AG04450 (cell line): ENCODE data around the gene UBFD1. TPM values are rescaled to one million over a fixed set of nuclear protein-coding genes. Genes with fewer than 3 reads are reported as not detected.

Experiments used
- CTCF ChIA-PET: fragments of 300-600, 350-600 bp; formaldehyde crosslinking; extraction: SDS; loops from one replicate; lab custom pipeline; 2022; ENCODE audit warnings: antibody characterized with exemption, inconsistent platforms; lab: Charles Lee
- POLR2A ChIA-PET: fragments of 350-600 bp; formaldehyde crosslinking; extraction: SDS; loops from one replicate; lab custom pipeline; 2021; ENCODE audit warnings: antibody characterized with exemption, inconsistent platforms; lab: Yijun Ruan, JAX
- DNase-seq: peaks from one replicate; pipeline ENCODE4 v3.0.0-alpha.2; 2011; ENCODE audit warnings: low read depth, low spot score
- H3K27ac ChIP-seq: one replicate; pipeline ENCODE4 v1.5.1; 2012; ENCODE audit warnings: low read depth, low read length, control low read depth
- H3K27me3 ChIP-seq: one replicate; pipeline ENCODE4 v1.6.0; 2012; ENCODE audit warnings: low read length; ENCODE audit not compliant: control insufficient read depth, insufficient read depth
- H3K4me3 ChIP-seq: 2 replicates; pipeline ENCODE4 v1.5.1; 2011; ENCODE audit warnings: mild to moderate bottlenecking, low read depth, low read length, control low read depth
- H3K9me3 ChIP-seq: 2 replicates; pipeline ENCODE4 v1.5.1; 2012; ENCODE audit warnings: low read length; ENCODE audit not compliant: control insufficient read depth, insufficient read depth
- CTCF ChIP-seq: IDR thresholded peaks from 2 replicates; pipeline ENCODE4 v1.5.1; 2011; ENCODE audit warnings: low read depth, low read length, control low read depth, inconsistent platforms
- polyA plus RNA-seq: library from polyadenylated mRNA; depleted of rRNA; stranded (reverse); fragments of >200 nt; gene quantifications from 2 replicates; pipeline ENCODE4 v1.2.3, GENCODE V29; 2011

The UBFD1 gene
- polyA plus RNA-seq, 1 experiment, result 101 TPM

GRCh38 chr16:23527961-23528643, 29.4 kb upstream of the UBFD1 start:
- ChIA-PET POLR2A (no interaction called here), CTCF (interaction anchor here (0.7 to 1.7 kb wide), 2 partner anchors 24 to 69 kb away, joined by 4 to 5 read pairs; no protein-coding TSS in a partner anchor)
- Histone ChIP-seq H3K27ac (no peak overlapping the region), H3K4me3 (no peak overlapping the region), H3K9me3 (no peaks in the 10 kb centered on the region), H3K27me3 (no peaks in the 10 kb centered on the region)
- DNase-seq, result no peak
- no peak for TF ChIP-seq CTCF

DNA sequence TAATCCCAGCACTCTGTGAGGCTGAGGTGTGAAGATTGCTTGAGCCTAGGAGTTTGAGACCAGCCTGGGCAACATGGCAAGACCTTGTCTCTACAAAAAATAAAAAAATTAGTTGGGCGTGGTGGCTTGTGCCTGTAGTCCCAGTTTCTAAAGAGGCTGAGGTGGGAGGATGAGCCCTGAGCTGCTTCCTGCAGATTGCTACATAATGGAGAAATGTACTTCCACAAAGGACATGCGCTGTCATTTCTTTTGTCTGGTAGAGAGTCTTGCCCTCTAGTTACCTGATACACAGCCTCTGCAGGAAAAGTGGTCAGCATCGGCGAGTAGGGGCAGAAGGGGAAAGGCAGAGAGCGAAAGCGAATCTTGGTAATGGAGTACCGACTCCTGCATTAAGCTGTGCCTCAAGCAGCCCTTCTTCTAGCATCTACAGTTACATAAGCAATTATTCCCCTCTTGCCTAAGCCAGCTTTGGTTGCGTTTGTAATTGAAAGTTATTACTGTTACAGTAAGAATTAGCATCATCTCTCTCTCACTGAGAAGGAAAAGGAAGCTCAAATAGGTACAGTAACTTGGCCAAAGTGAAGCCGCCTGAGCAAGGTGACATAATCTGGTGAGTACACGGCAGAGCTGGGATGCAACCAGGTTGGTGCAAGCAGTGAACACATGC, 28.8 kb upstream of the UBFD1 start:
- Histone ChIP-seq H3K4me3 (no peak overlapping the region), H3K9me3 (no peaks in the 10 kb centered on the region), H3K27ac (no peak overlapping the region), H3K27me3 (no peaks in the 10 kb centered on the region)
- POLR2A ChIA-PET, result no interaction called here
- DNase-seq, result no peak
- no peak for TF ChIP-seq CTCF
- CTCF ChIA-PET, result interaction anchor here (1.7 kb wide), 1 partner anchor 68 kb away, joined by 4 read pairs; no protein-coding TSS in a partner anchor

GRCh38 chr16:23530062-23530461, 27.5 kb upstream of the UBFD1 start:
- ChIA-PET POLR2A (interaction anchor here (1.0 kb wide), 1 partner anchor 51 kb away, joined by 3 read pairs; no protein-coding TSS in a partner anchor), CTCF (interaction anchor here (1.5 kb wide), 1 partner anchor 27 kb away, joined by 4 read pairs; the partner anchor contains the start of genes EARS2 and UBFD1)
- Histone ChIP-seq H3K4me3 (no peak overlapping the region), H3K9me3 (no peaks in the 10 kb centered on the region; the same call in 1 of the 2 replicates), H3K27me3 (no peaks in the 10 kb centered on the region), H3K27ac (no peak overlapping the region)
- no peak for TF ChIP-seq CTCF
- no peak for DNase-seq

DNA sequence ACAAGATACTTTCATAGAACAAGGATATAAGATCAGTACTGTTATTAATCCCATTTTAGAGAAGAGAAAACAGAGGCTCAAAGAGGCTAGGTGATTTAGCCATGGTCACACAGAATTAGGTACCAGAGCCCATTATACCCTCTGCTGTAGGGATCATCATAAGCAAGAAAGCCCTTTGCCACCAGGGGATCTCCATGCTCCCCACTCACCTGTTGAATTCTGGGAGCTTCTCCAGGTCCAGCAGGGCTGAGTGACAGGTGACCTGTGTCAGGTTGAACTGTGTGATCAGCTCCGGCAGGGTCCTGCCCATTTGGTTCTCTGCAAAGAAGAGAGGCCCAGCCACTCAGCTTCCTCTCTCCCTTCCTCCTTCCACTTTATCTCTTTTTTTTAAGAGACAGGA, 25.1 kb upstream of the UBFD1 start:
- no peaks in the 10 kb centered on the region; the same call in 1 of the 2 replicates for H3K9me3 ChIP-seq
- DNase-seq, result no peak
- no peak for TF ChIP-seq CTCF
- ChIA-PET POLR2A (no interaction called here), CTCF (no interaction called here)
- H3K27me3 ChIP-seq, result no peaks in the 10 kb centered on the region
- H3K4me3 ChIP-seq, result no peak overlapping the region
- H3K27ac ChIP-seq, result no peak overlapping the region
